Right forelimb (tissue), 1 donor: ENCODE data around the gene ZNF140.

Experiments used
- DNase-seq: peaks from one replicate; pipeline ENCODE4 v3.0.0-alpha.2; 2018

Gene ZNF140

DNA sequence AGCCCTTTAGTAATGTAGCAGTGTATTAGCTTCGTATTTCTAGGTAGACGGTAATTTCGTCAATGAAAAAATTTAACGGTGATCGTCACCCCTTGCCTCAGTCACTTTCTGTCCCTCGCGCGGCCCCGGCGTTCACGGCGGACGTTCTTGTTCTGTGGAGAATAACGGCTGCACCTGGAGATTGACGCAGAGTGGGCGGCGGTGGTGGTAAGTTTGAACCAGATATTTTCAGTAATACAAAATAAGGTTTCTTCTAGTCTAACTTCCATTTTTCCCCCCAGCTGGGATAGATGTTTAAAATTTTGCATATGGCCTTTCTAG, 50.0 kb downstream of the ZNF140 start:
- no peak for DNase-seq

DNA sequence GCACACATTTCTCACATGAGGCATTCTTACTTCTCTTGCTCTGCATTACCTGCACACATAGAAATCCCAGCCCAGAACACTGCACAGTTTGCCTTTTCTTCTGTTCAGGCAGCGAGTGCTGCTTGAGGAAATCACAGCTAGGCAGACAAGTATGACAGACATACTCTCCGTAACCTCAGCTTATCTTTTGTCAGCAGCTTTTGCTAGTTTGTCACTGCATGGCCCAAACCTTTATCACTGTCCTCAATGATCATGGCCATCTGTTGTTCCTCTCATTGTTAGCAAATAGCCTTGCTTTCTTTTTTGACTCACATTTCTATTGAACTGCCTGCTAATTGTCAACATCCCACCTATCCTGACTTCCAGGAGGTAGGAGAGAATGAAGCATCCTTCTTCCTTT, 55.0 kb downstream of the ZNF140 start:
- no peak for DNase-seq

DNA sequence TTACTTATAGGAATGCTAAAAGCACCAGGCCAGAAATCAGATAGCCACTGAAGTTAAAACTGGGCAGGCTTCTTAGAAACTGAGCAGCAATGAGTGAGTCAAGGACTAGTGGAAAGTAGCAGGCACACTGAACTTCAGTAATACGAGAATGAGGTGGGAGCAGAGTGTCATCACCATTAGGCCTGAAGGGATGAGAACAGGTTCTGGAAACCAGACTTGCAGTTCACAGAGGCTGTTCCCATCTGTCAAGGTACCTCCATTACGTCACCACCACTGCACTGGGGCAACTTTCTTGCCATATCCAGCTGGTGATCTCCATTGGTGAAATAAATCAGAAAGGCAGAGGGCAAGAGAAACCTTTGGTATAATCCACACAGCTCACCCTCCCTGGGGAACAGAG, 65.3 kb downstream of the ZNF140 start:
- no peak for DNase-seq

DNA sequence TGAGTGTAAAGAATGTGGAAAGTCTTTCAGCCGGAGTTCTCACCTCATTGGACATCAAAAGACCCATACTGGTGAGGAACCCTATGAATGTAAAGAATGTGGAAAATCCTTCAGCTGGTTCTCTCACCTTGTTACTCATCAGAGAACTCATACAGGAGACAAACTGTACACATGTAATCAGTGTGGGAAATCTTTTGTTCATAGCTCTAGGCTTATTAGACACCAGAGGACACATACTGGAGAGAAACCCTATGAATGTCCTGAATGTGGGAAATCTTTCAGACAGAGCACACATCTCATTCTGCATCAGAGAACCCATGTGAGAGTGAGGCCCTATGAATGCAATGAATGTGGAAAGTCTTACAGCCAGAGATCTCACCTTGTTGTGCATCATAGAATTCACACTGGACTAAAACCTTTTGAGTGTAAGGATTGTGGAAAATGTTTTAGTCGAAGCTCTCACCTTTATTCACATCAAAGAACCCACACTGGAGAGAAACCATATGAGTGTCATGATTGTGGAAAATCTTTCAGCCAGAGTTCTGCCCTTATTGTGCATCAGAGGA, 75.5 kb downstream of the ZNF140 start:
- no peak for DNase-seq
